ENCODE data around the gene CX3CL1.

GRCh38 chr16:57416084-57416483 lies 43.8 kb downstream of the CX3CL1 start:
- TF ChIP-seq CTCF (conservative IDR thresholded peaks at IDR 0.05; ENCODE audit: low read length), result no peak
- no peak for TF ChIP-seq EZH2phosphoT487 (IDR thresholded peaks at IDR 0.05; ENCODE audit: borderline replicate concordance)

All from Loucy (cell line).